ENCODE results near the gene NOS1AP.

The NOS1AP gene

DNA sequence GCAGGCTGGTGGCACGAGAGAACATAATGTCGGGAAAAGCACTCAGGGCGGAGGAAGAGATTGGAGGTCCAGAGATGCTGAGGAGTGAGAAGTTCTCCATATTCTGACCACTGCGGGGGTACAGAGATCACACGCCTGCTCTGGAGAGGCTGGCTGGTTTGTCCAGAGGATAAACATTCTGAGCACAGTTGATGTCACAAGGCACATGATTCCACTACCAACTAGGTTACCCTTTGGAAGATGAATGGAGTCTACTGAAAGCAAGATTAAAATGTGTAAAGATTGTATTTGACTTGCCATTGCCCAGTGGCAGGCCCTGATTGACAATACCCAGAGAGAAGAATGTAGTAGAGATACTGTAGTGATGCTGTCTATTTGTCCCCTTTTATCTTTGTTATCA is 307.2 kb downstream of the NOS1AP start, which contains the start of gene SPATA46:
Gene SPATA46, minus strand, starts transcription at position 164 of the 400 bp plus-strand sequence. Its CDS starts 64 bp downstream, at position 100.
- no peaks in the 10 kb centered on the region for H3K4me1 Mint-ChIP-seq
- peaks cover 6% of the 10 kb centered on the region for H3K36me3 Mint-ChIP-seq (ENCODE audit: low read depth)
- no peak within 1 kb of the TSS for H3K4me3 Mint-ChIP-seq
- H3K27me3 Mint-ChIP-seq (ENCODE audit: low read depth) = no peaks in the 10 kb centered on the region
- TF ChIP-seq, protein P1, sequence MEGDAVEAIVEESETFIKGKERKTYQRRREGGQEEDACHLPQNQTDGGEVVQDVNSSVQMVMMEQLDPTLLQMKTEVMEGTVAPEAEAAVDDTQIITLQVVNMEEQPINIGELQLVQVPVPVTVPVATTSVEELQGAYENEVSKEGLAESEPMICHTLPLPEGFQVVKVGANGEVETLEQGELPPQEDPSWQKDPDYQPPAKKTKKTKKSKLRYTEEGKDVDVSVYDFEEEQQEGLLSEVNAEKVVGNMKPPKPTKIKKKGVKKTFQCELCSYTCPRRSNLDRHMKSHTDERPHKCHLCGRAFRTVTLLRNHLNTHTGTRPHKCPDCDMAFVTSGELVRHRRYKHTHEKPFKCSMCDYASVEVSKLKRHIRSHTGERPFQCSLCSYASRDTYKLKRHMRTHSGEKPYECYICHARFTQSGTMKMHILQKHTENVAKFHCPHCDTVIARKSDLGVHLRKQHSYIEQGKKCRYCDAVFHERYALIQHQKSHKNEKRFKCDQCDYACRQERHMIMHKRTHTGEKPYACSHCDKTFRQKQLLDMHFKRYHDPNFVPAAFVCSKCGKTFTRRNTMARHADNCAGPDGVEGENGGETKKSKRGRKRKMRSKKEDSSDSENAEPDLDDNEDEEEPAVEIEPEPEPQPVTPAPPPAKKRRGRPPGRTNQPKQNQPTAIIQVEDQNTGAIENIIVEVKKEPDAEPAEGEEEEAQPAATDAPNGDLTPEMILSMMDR (IDR thresholded peaks at IDR 0.05; ENCODE audit: unreplicated experiment in 3 of 3) = no peak
- H3K9me3 Mint-ChIP-seq = no peaks in the 10 kb centered on the region
- H3K27ac Mint-ChIP-seq = no peak within 1 kb of the TSS

- H3K4me1 Mint-ChIP-seq = no peaks in the 10 kb centered on the region
- no peak overlapping the region for H3K4me3 Mint-ChIP-seq
- peaks cover 4% of the 10 kb centered on the region for H3K36me3 Mint-ChIP-seq (ENCODE audit: low read depth)
- H3K27ac Mint-ChIP-seq = no peak overlapping the region
- no peaks in the 10 kb centered on the region for H3K9me3 Mint-ChIP-seq
- H3K27me3 Mint-ChIP-seq (ENCODE audit: low read depth) = no peaks in the 10 kb centered on the region
- TF ChIP-seq, protein P1 (IDR thresholded peaks at IDR 0.05; ENCODE audit: unreplicated experiment in 3 of 3) = no peak
Observed at GRCh38 chr1:162380061-162380846, 310.8 kb downstream of the NOS1AP start.

DNA sequence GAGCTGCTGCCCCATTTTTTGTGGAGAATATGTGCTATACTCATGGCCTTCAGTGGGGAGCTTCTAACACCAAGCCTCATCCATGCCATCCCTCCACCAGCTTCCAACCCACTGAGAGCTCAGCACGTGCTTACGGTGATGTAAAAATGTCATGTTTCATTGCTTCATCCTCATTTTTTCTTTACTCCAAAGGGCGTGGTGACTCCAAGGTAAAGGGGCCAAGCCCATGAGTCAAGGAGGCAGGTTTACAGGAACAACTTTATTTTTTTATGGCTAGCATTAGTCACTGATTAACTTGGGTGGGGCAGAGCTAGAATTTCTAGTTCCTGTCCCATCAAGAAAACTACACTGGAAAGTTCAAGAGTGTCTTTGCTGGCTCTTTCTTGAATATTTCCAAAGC is 311.9 kb downstream of the NOS1AP start, which contains the start of gene C1orf226:
Gene C1orf226, plus strand, starts transcription at position 346 of the 400 bp plus-strand sequence. CDS start 174 bp downstream, outside the sequence.
- H3K27ac Mint-ChIP-seq = no peak within 1 kb of the TSS
- H3K9me3 Mint-ChIP-seq = no peaks in the 10 kb centered on the region
- H3K4me1 Mint-ChIP-seq = peaks cover 2% of the 10 kb centered on the region
- peaks cover 4% of the 10 kb centered on the region for H3K36me3 Mint-ChIP-seq (ENCODE audit: low read depth)
- H3K4me3 Mint-ChIP-seq = no peak within 1 kb of the TSS
- TF ChIP-seq, protein P1 (IDR thresholded peaks at IDR 0.05; ENCODE audit: unreplicated experiment in 3 of 3) = no peak
- no peaks in the 10 kb centered on the region for H3K27me3 Mint-ChIP-seq (ENCODE audit: low read depth)

GRCh38 chr1:162381941-162382750 is 312.7 kb downstream of the NOS1AP start:
- no peak overlapping the region for H3K27ac Mint-ChIP-seq
- peaks cover 4% of the 10 kb centered on the region for H3K36me3 Mint-ChIP-seq (ENCODE audit: low read depth)

GRCh38 chr1:162383091-162383490 is 313.6 kb downstream of the NOS1AP start:
- peaks cover 12% of the 10 kb centered on the region for H3K4me1 Mint-ChIP-seq
- no peaks in the 10 kb centered on the region for H3K27me3 Mint-ChIP-seq (ENCODE audit: low read depth)
- H3K27ac Mint-ChIP-seq = peak overlapping the region in 1 of 3 experiments; percentile 56
- no peaks in the 10 kb centered on the region for H3K9me3 Mint-ChIP-seq
- TF ChIP-seq, protein P1 (IDR thresholded peaks at IDR 0.05; ENCODE audit: unreplicated experiment in 3 of 3) = no peak
- no peak overlapping the region for H3K4me3 Mint-ChIP-seq
- H3K36me3 Mint-ChIP-seq (ENCODE audit: low read depth) = peaks cover 4% of the 10 kb centered on the region

More at GRCh38 chr1:162381941-162382750, 312.7 kb downstream of the NOS1AP start:
- no peaks in the 10 kb centered on the region for H3K27me3 Mint-ChIP-seq (ENCODE audit: low read depth)
- H3K9me3 Mint-ChIP-seq = no peaks in the 10 kb centered on the region
- TF ChIP-seq, protein P1 (IDR thresholded peaks at IDR 0.05; ENCODE audit: unreplicated experiment in 3 of 3) = no peak
- H3K4me3 Mint-ChIP-seq = no peak overlapping the region
- peaks cover 6% of the 10 kb centered on the region for H3K4me1 Mint-ChIP-seq

Data from nephron (organoid).